IMR-90 (cell line): ENCODE data around the gene ZNF768. TPM values are rescaled to one million over a fixed set of nuclear protein-coding genes. Genes with fewer than 3 reads are reported as not detected.
"Not testable (repeated sequence)": the region's sequence is repeated elsewhere in the genome, so short reads cannot be mapped to it uniquely, and the experiment has no call there.

Experiments
- ATAC-seq: fragments of 200-7000 bp; cut with Tn5 transposase; 2 replicates; pipeline ENCODE4 v1.9.1; 2020; ENCODE audit warnings: low read depth, mild to moderate bottlenecking, moderate library complexity
- BruUV-seq: library from RNA; stranded (reverse); fragments of 400-500 nt; replicated peaks from 2 replicates; lab custom pipeline; 2021; lab: Mats Ljungman, UMichigan
- CTCF ChIA-PET: fragments of 300-600 bp; formaldehyde crosslinking; extraction: SDS; loops from one replicate; lab custom pipeline; 2021; ENCODE audit warnings: antibody characterized with exemption; lab: Yijun Ruan, JAX
- POLR2A ChIA-PET: fragments of 300-600 bp; sonication (Branson Sonifier 250); formaldehyde crosslinking; loops from one replicate; lab custom pipeline; 2022; ENCODE audit warnings: antibody characterized with exemption; ENCODE audit not compliant: unreplicated experiment; lab: Charles Lee
- DNase-seq: peaks from one replicate; pipeline ENCODE4 v3.0.0; 2013
- H2AFZ ChIP-seq: replicated peaks from 2 replicates; pipeline ENCODE3; 2013; ENCODE audit warnings: low read length, mild to moderate bottlenecking; ENCODE audit not compliant: poor library complexity
- H2AK5ac ChIP-seq: 2 replicates; pipeline ENCODE4 v1.6.1; 2013; ENCODE audit warnings: low read depth, low read length, inconsistent platforms
- H2AK9ac ChIP-seq: replicated peaks from 2 replicates; pipeline ENCODE3; 2013; ENCODE audit warnings: mild to moderate bottlenecking, low read depth, low read length, moderate library complexity; ENCODE audit not compliant: poor library complexity
- H2BK120ac ChIP-seq: 2 replicates; pipeline ENCODE4 v1.6.1; 2013; ENCODE audit warnings: low read depth, low read length, inconsistent platforms
- H2BK15ac ChIP-seq: 3 replicates; pipeline ENCODE4 v1.6.1; 2013; ENCODE audit warnings: low read depth, low read length, inconsistent platforms
- H2BK20ac ChIP-seq: 2 replicates; pipeline ENCODE4 v1.6.1; 2013; ENCODE audit warnings: low read depth, mild to moderate bottlenecking, inconsistent platforms, low read length, moderate library complexity
- H2BK5ac ChIP-seq: 2 replicates; pipeline ENCODE4 v1.6.1; 2013; ENCODE audit warnings: mild to moderate bottlenecking, low read depth, low read length, inconsistent platforms; ENCODE audit not compliant: poor library complexity, severe bottlenecking
- H3K14ac ChIP-seq: replicated peaks from 2 replicates; pipeline ENCODE4 v1.6.1; 2013; ENCODE audit warnings: low read depth, low read length, inconsistent platforms
- H3K18ac ChIP-seq: 2 replicates; pipeline ENCODE4 v1.6.1; 2013; ENCODE audit warnings: low read depth, low read length, control low read depth
- H3K23ac ChIP-seq: 2 replicates; pipeline ENCODE4 v1.6.1; 2013; ENCODE audit warnings: low read depth, low read length, inconsistent platforms
- H3K27ac ChIP-seq: 2 replicates; pipeline ENCODE4 v1.5.1; 2013; ENCODE audit warnings: mild to moderate bottlenecking, control low read depth, low read length; ENCODE audit not compliant: insufficient read depth
- H3K27me3 ChIP-seq: 2 replicates; pipeline ENCODE4 v1.6.1; 2013; ENCODE audit warnings: low read length; ENCODE audit not compliant: control insufficient read depth, insufficient read depth
- H3K36me3 ChIP-seq: 2 replicates; pipeline ENCODE4 v1.6.1; 2013; ENCODE audit warnings: low read length, mixed read lengths; ENCODE audit not compliant: control insufficient read depth, insufficient read depth
- H3K4ac ChIP-seq: 2 replicates; pipeline ENCODE4 v1.6.1; 2013; ENCODE audit warnings: low read depth, low read length, inconsistent platforms
- H3K4me1 ChIP-seq: 2 replicates; pipeline ENCODE4 v1.6.1; 2013; ENCODE audit warnings: low read length, mixed read lengths; ENCODE audit not compliant: control insufficient read depth, insufficient read depth
- H3K4me2 ChIP-seq: 2 replicates; pipeline ENCODE4 v1.6.1; 2013; ENCODE audit warnings: low read depth, mild to moderate bottlenecking, control low read depth, low read length, moderate library complexity
- H3K4me3 ChIP-seq: 2 replicates; pipeline ENCODE4 v1.5.1; 2013; ENCODE audit warnings: low read depth, mild to moderate bottlenecking, control low read depth, low read length, moderate library complexity; ENCODE audit not compliant: insufficient read depth
- H3K56ac ChIP-seq: 2 replicates; pipeline ENCODE4 v1.6.1; 2013; ENCODE audit warnings: low read length, inconsistent platforms; ENCODE audit not compliant: insufficient read depth; ENCODE audit errors: extremely low read depth
- H3K79me1 ChIP-seq, 2 experiments: 2 replicates each; pipeline ENCODE4 v1.6.1; 2013; ENCODE audit warnings: low read length in 2 of 2, inconsistent platforms in 1 of 2, low read depth in 1 of 2
- H3K9ac ChIP-seq: 2 replicates; pipeline ENCODE4 v1.6.1; 2013; ENCODE audit warnings: low read depth, low read length, control low read depth
- H3K9me1 ChIP-seq: 2 replicates; pipeline ENCODE4 v1.6.1; 2013; ENCODE audit warnings: low read length, inconsistent platforms; ENCODE audit not compliant: insufficient read depth
- H3K9me3 ChIP-seq: 2 replicates; pipeline ENCODE4 v1.6.1; 2013; ENCODE audit warnings: low read length; ENCODE audit not compliant: control insufficient read depth, insufficient read depth
- H4K20me1 ChIP-seq: 2 replicates; pipeline ENCODE4 v1.6.1; 2013; ENCODE audit warnings: low read length, inconsistent platforms; ENCODE audit not compliant: insufficient read depth
- H4K5ac ChIP-seq: 2 replicates; pipeline ENCODE4 v1.6.1; 2013; ENCODE audit warnings: mild to moderate bottlenecking, low read depth, low read length, control low read depth
- H4K8ac ChIP-seq, 2 experiments: 2 replicates each; pipeline ENCODE4 v1.6.1; 2013; ENCODE audit warnings: low read depth in 2 of 2, low read length in 2 of 2, control low read depth in 1 of 2, inconsistent platforms in 1 of 2
- H4K91ac ChIP-seq: 2 replicates; pipeline ENCODE4 v1.6.1; 2013; ENCODE audit warnings: low read depth, low read length, inconsistent platforms; ENCODE audit not compliant: insufficient read depth
- WGBS, 2 experiments: methylation state at CpG; one replicate each; pipeline versions ENCODE4 v1.1.5 to v1.1.7; 2013; ENCODE audit warnings: missing lambda C conversion rate in 2 of 2; ENCODE audit not compliant: insufficient read length in 1 of 2; ENCODE audit errors: extremely low coverage in 2 of 2; 5-methylcytosine and 5-hydroxymethylcytosine counted together
- dilution Hi-C: fragments of 300-500 bp; cut with HindIII; formaldehyde crosslinking; loops from one replicate; pipeline ENCODE4 v1.14.3; 2018; ENCODE audit warnings: low sequenced_read_pairs; ENCODE audit not compliant: unreplicated experiment
- in situ Hi-C: fragments of 300-500 bp; cut with MboI; formaldehyde crosslinking; loops from 3 replicates; pipeline ENCODE4 v1.14.3; 2019; ENCODE audit warnings: low sequenced_read_pairs, inconsistent platforms, mixed read lengths
- intact Hi-C: fragments of 100-400 bp; cut with micrococcal nuclease; formaldehyde crosslinking; loops from 2 replicates; pipeline ENCODE4 v1.10.0; 2022
- polyA plus RNA-seq, 3 experiments: library from polyadenylated mRNA; depleted of rRNA; stranded (reverse); fragments of >200 nt; gene quantifications; 2 replicates each; pipeline ENCODE4 v1.2.3, GENCODE V29; 2012; ENCODE audit warnings: low replicate concordance in 1 of 3
- total RNA-seq: library from RNA; depleted of rRNA; stranded (reverse); fragments of >200 nt; gene quantifications from 2 replicates; pipeline ENCODE4 v1.2.3, GENCODE V29; 2012

The ZNF768 gene
- total and polyA plus RNA-seq, 2 of the 4 experiments (the other 2 are of a cell fraction): 9.3 to 22.1 TPM

- POLR2A ChIA-PET, H2BK120ac ChIP-seq, BruUV-seq, H3K9ac ChIP-seq, H3K27me3 ChIP-seq, H3K23ac ChIP-seq, H3K36me3 ChIP-seq, H3K9me3 ChIP-seq, ATAC-seq, H4K91ac ChIP-seq, H2AFZ ChIP-seq, H2BK5ac ChIP-seq, CTCF ChIA-PET, H2BK15ac ChIP-seq, H3K14ac ChIP-seq, H3K4ac ChIP-seq, H2AK5ac ChIP-seq, DNase-seq, dilution Hi-C loops, H3K27ac ChIP-seq, H2BK20ac ChIP-seq, H2AK9ac ChIP-seq, H3K56ac ChIP-seq, H4K5ac ChIP-seq, H3K18ac ChIP-seq, H4K20me1 ChIP-seq, H4K8ac ChIP-seq, intact Hi-C loops, H3K4me2 ChIP-seq, H3K4me3 ChIP-seq: not testable (repeated sequence)
- peaks cover 6 to 31% of the 10 kb centered on the region in 2 experiments for H3K79me1 ChIP-seq
- WGBS, 2 experiments: 97% methylated on average over 5 of the region's 13 CpGs; no CpG with 5 or more reads in 1 of the 2 experiments
- peaks cover 12% of the 10 kb centered on the region for H3K4me1 ChIP-seq
- peaks cover 10% of the 10 kb centered on the region; the same call in 1 of the 2 replicates for H3K9me1 ChIP-seq
- in situ Hi-C loops: loop anchor here (5.0 kb wide), 1 partner anchor 36 kb away; the partner anchor contains the start of gene ZNF688
These were observed 10.1 kb upstream of the ZNF768 start for GRCh38 chr16:30536391-30537024.
